A549 (cell line): ENCODE results near the gene PPP1R37. TPM values are rescaled to one million over a fixed set of nuclear protein-coding genes. Genes with fewer than 3 reads are reported as not detected.
A peak's percentile ranks its signal among the peaks of the same experiment; 100 is the strongest.

Experiments
- ATAC-seq, 2 experiments: fragments of 200-7000 bp in 1 of 2; fragments of >200 bp in 1 of 2; cut with Nextera tagmentation in 1 of 2; cut with Tn5 transposase in 1 of 2; 3 replicates each; pipeline versions ENCODE4 v1.8.0 to v1.9.1; 2018 to 2020; ENCODE audit warnings: mild to moderate bottlenecking in 1 of 2, moderate library complexity in 1 of 2
- CTCF ChIA-PET: fragments of 300-600 bp; sonication (Branson Sonifier 250); formaldehyde crosslinking; extraction: SDS; loops from one replicate; lab custom pipeline; 2021; ENCODE audit warnings: antibody characterized with exemption, inconsistent platforms; lab: Yijun Ruan, JAX
- POLR2A ChIA-PET: fragments of 350-600 bp; formaldehyde crosslinking; extraction: SDS; loops from one replicate; lab custom pipeline; 2021; ENCODE audit warnings: antibody characterized with exemption, inconsistent platforms; lab: Yijun Ruan, JAX
- DNase-seq, 2 experiments: peaks; one replicate each; pipeline versions ENCODE4 v3.0.0 to v3.0.0-alpha.2; 2011 to 2016; ENCODE audit warnings: low read depth in 1 of 2, low spot score in 1 of 2
- FAIRE-seq: peaks from 2 replicates; lab custom pipeline; 2011; peaks lifted over from hg19 to GRCh38; lab: Jason Lieb, UNC
- H3K27ac ChIP-seq, 2 experiments: fragments of >200 bp; sonication (Bioruptor Twin); formaldehyde crosslinking; 3 replicates each; pipeline ENCODE4 v1.5.1; 2016 to 2017
- H3K4me1 ChIP-seq: fragments of >200 bp; sonication (Bioruptor Twin); formaldehyde crosslinking; 3 replicates; pipeline ENCODE4 v1.6.1; 2016
- H3K4me2 ChIP-seq: fragments of >200 bp; sonication (Bioruptor Twin); formaldehyde crosslinking; 3 replicates; pipeline ENCODE4 v1.6.1; 2016
- H3K4me3 ChIP-seq: fragments of >200 bp; sonication (Bioruptor Twin); formaldehyde crosslinking; 3 replicates; pipeline ENCODE4 v1.5.1; 2016
- H3K9me3 ChIP-seq: fragments of >200 bp; sonication (Bioruptor Twin); formaldehyde crosslinking; 3 replicates; pipeline ENCODE4 v1.6.1; 2016
- ATOH8 ChIP-seq: fragments of 250-450 bp; sonication (Bioruptor Pico); IDR thresholded peaks from 2 replicates; pipeline ENCODE4 v1.5.0; 2020; ENCODE audit warnings: low read depth, mild to moderate bottlenecking, moderate library complexity
- BCL3 ChIP-seq: fragments of >200 bp; sonication (Bioruptor Twin); formaldehyde crosslinking; IDR thresholded peaks from 3 replicates; pipeline ENCODE4 v1.6.1; 2016
- CBX8 ChIP-seq: fragments of 200-600 bp; sonication (generic); IDR thresholded peaks from 2 replicates; pipeline ENCODE4 v1.6.1; 2016
- CTCF ChIP-seq: fragments of >200 bp; sonication (Bioruptor Twin); formaldehyde crosslinking; IDR thresholded peaks from 3 replicates; pipeline ENCODE4 v1.5.1; 2016
- EHF ChIP-seq: fragments of 250-450 bp; sonication (Bioruptor Pico); IDR thresholded peaks from 2 replicates; pipeline ENCODE4 v1.5.0; 2020; ENCODE audit warnings: mild to moderate bottlenecking
- ELK1 ChIP-seq: fragments of 150-350 bp; IDR thresholded peaks from 2 replicates; pipeline ENCODE4 v1.6.1; 2014; ENCODE audit warnings: low read depth, mild to moderate bottlenecking, low read length
- FOSL2 ChIP-seq, 2 experiments: fragments of 450-650 bp in 1 of 2; fragments of >200 bp in 1 of 2; sonication (Bioruptor Twin) in 1 of 2; formaldehyde crosslinking; IDR thresholded peaks; 2 replicates each; pipeline versions ENCODE4 v1.5.0 to v1.6.1; 2016 to 2020; ENCODE audit warnings: mild to moderate bottlenecking in 1 of 2, moderate library complexity in 1 of 2
- HOXA7 ChIP-seq: fragments of 250-450 bp; sonication (Bioruptor Pico); IDR thresholded peaks from 2 replicates; pipeline ENCODE4 v1.5.0; 2020; ENCODE audit warnings: mild to moderate bottlenecking, moderate library complexity
- JUN ChIP-seq, 2 experiments: fragments of >200 bp; sonication (Bioruptor Twin); formaldehyde crosslinking; IDR thresholded peaks; 2 replicates in 1 of 2; 3 replicates in 1 of 2; pipeline ENCODE4 v1.6.1; 2016 to 2017
- NPAS2 ChIP-seq: fragments of 250-450 bp; sonication (Bioruptor Pico); IDR thresholded peaks from 2 replicates; pipeline ENCODE4 v1.8.0; 2022; ENCODE audit warnings: mild to moderate bottlenecking, moderate library complexity, borderline replicate concordance
- NR3C1 ChIP-seq: fragments of >200 bp; sonication (Bioruptor Twin); formaldehyde crosslinking; IDR thresholded peaks from 3 replicates; pipeline ENCODE4 v1.6.1; 2017
- PHF8 ChIP-seq: fragments of 200-600 bp; sonication (generic); IDR thresholded peaks from 2 replicates; pipeline ENCODE4 v1.6.1; 2016; ENCODE audit warnings: low read depth, mild to moderate bottlenecking, antibody characterized with exemption, moderate library complexity, borderline replicate concordance
- RAD21 ChIP-seq, 2 experiments: fragments of >200 bp in 1 of 2; sonication (Bioruptor Twin) in 1 of 2; formaldehyde crosslinking in 1 of 2; IDR thresholded peaks in 1 of 2; conservative IDR thresholded peaks in 1 of 2; 2 replicates in 1 of 2; 3 replicates in 1 of 2; pipeline ENCODE4 v1.6.1; 2012 to 2018; ENCODE audit warnings: inconsistent platforms in 1 of 2
- REST ChIP-seq: fragments of 200-600 bp; sonication (generic); IDR thresholded peaks from 2 replicates; pipeline ENCODE4 v1.6.1; 2016; ENCODE audit warnings: antibody characterized with exemption, mild to moderate bottlenecking, moderate library complexity
- RNF2 ChIP-seq: fragments of 200-600 bp; sonication (generic); IDR thresholded peaks from 2 replicates; pipeline ENCODE4 v1.6.1; 2016; ENCODE audit warnings: low read depth, mild to moderate bottlenecking, antibody characterized with exemption, moderate library complexity, borderline replicate concordance
- SREBF2 ChIP-seq: fragments of 450-650 bp; IDR thresholded peaks from 2 replicates; pipeline ENCODE4 v1.6.1; 2014; ENCODE audit warnings: mild to moderate bottlenecking, moderate library complexity
- ZFP36 ChIP-seq: fragments of 450-650 bp; IDR thresholded peaks from 2 replicates; pipeline ENCODE4 v1.6.1; 2014; ENCODE audit warnings: borderline replicate concordance; ENCODE audit not compliant: partially characterized antibody
- ZNF302 ChIP-seq: fragments of 250-450 bp; sonication (Bioruptor Pico); IDR thresholded peaks from 2 replicates; pipeline ENCODE4 v1.9.0; 2021; ENCODE audit warnings: inconsistent platforms, mild to moderate bottlenecking, moderate library complexity
- WGBS: methylation state at CpG from one replicate; pipeline ENCODE4 v1.1.6; 2017; ENCODE audit errors: missing lambda C conversion rate; 5-methylcytosine and 5-hydroxymethylcytosine counted together
- polyA plus RNA-seq, 4 experiments: library from polyadenylated mRNA; depleted of rRNA in 3 of 4; stranded (reverse); fragments of >200 nt; fragmentation: RNase III in 1 of 4; extraction: RNeasy Plus Mini Kit Qiagen cat#74134 plus additional on column Dnase treatment in 1 of 4; gene quantifications; 2 replicates in 3 of 4; 3 replicates in 1 of 4; pipeline ENCODE4 v1.2.3, GENCODE V29; 2011 to 2017

PPP1R37 gene
- polyA plus RNA-seq, 2 of the 4 experiments (the other 2 are of a cell fraction), result 9.1 to 21.8 TPM

GRCh38 chr19:45076029-45076850, 16.7 kb upstream of the PPP1R37 start, which contains the start of gene ZNF296 (continued):
- TF ChIP-seq ZNF302, result no peak
- peak; percentile 64; the same call in 1 of the 2 replicates for TF ChIP-seq RNF2
- TF ChIP-seq ELK1, result no peak
- TF ChIP-seq BCL3, result peak; percentile 58; the same call in 1 of the 3 replicates
- peak; percentile 24 to 73; a peak in 1 of 5 replicates for TF ChIP-seq JUN (IDR thresholded peaks at IDR 0.05)
- TF ChIP-seq ZFP36, result no peak
- peak; percentile 85 for TF ChIP-seq NPAS2 (CRISPR knock-in tag)
- no peak for TF ChIP-seq CBX8
- no peak for TF ChIP-seq FOSL2 (IDR thresholded peaks at IDR 0.05)
- 0 out of 2 replicates have a peak, but pooled peaks have one; percentile 21 for TF ChIP-seq FOSL2 (CRISPR knock-in tag; IDR thresholded peaks at IDR 0.05)
- peak; percentile 74; the same call in 1 of the 2 replicates for TF ChIP-seq PHF8
- TF ChIP-seq ATOH8, result no peak
- TF ChIP-seq, all 56 proteins: peak for 13

- Histone ChIP-seq H3K4me3 (peak overlapping the region; percentile 66), H3K27ac (peak overlapping the region; percentile 77 to 90), H3K4me1 (peaks cover 31% of the 10 kb centered on the region), H3K4me2 (peak overlapping the region; percentile 84), H3K9me3 (no peaks in the 10 kb centered on the region)
- FAIRE-seq (no peak), DNase-seq (no peak), ATAC-seq (no peak)
- TF ChIP-seq SREBF2 (no peak), NR3C1 (no peak), REST (no peak), RAD21 (conservative IDR thresholded peaks at IDR 0.05 in 1 of 2, IDR thresholded peaks at IDR 0.05 in 1 of 2) (no peak), HOXA7 (no peak), ELK1 (no peak), CTCF (no peak), EHF (CRISPR knock-in tag) (no peak)
- 91% methylated on average over 15 of the region's 15 CpGs for WGBS
- ChIA-PET POLR2A (interaction anchor here (1.0 kb wide), 1 partner anchor 15 kb away, joined by 3 read pairs; no protein-coding TSS in a partner anchor), CTCF (interaction anchor here (1.0 to 7.7 kb wide), 6 partner anchors 10 to 28 kb away, joined by 3 to 56 read pairs (median 5); partner anchors contain the start of gene PPP1R37)
These were observed 15.9 kb upstream of the PPP1R37 start for GRCh38 chr19:45076851-45077730.
